OCI-LY7 (cell line): ENCODE measurements around the gene CCDC33. TPM values are rescaled to one million over a fixed set of nuclear protein-coding genes. Genes with fewer than 3 reads are reported as not detected.

Experiments used
- BruUV-seq: library from RNA; stranded (reverse); fragments of 400-500 nt; replicated peaks from 2 replicates; lab custom pipeline; 2021; lab: Mats Ljungman, UMichigan
- CTCF ChIA-PET: fragments of 300-600 bp; sonication (Branson Sonifier 250); formaldehyde crosslinking; loops from one replicate; lab custom pipeline; 2022; ENCODE audit warnings: antibody characterized with exemption; ENCODE audit not compliant: unreplicated experiment; lab: Charles Lee
- POLR2A ChIA-PET: fragments of 300-600 bp; sonication (Branson Sonifier 250); formaldehyde crosslinking; loops from one replicate; lab custom pipeline; 2022; ENCODE audit warnings: antibody characterized with exemption; lab: Charles Lee
- DNase-seq: peaks from one replicate; pipeline ENCODE4 v3.0.0-alpha.2; 2015; ENCODE audit warnings: low spot score
- H2AFZ ChIP-seq: fragments of 200-600 bp; sonication (generic), shearing (Covaris generic); 2 replicates; pipeline ENCODE4 v1.6.1; 2014; ENCODE audit warnings: mild to moderate bottlenecking, antibody characterized with exemption, low read length, moderate library complexity
- H3K27ac ChIP-seq: fragments of 200-600 bp; sonication (generic); 2 replicates; pipeline ENCODE4 v1.5.1; 2014; ENCODE audit warnings: mixed run types, low read depth, mild to moderate bottlenecking, moderate library complexity, low read length, inconsistent platforms; ENCODE audit not compliant: poor library complexity, severe bottlenecking
- H3K36me3 ChIP-seq: fragments of 200-600 bp; sonication (generic); 2 replicates; pipeline ENCODE4 v1.6.1; 2014; ENCODE audit warnings: mild to moderate bottlenecking, antibody characterized with exemption, low read length, moderate library complexity, mixed read lengths; ENCODE audit not compliant: insufficient read depth
- H3K4me1 ChIP-seq: fragments of 200-600 bp; sonication (generic); 2 replicates; pipeline ENCODE4 v1.5.1; 2014; ENCODE audit warnings: mild to moderate bottlenecking, low read length; ENCODE audit not compliant: insufficient read depth, poor library complexity, severe bottlenecking
- H3K4me2 ChIP-seq: fragments of 200-600 bp; sonication (generic); 2 replicates; pipeline ENCODE4 v1.6.1; 2014; ENCODE audit warnings: mild to moderate bottlenecking, low read length
- H3K4me3 ChIP-seq: fragments of 200-600 bp; sonication (generic); 2 replicates; pipeline ENCODE4 v1.5.1; 2014; ENCODE audit warnings: mild to moderate bottlenecking, low read depth, low read length; ENCODE audit not compliant: poor library complexity, severe bottlenecking
- H3K79me2 ChIP-seq: fragments of 200-600 bp; sonication (generic); 2 replicates; pipeline ENCODE4 v1.6.1; 2016; ENCODE audit warnings: low read depth, mild to moderate bottlenecking, low read length, moderate library complexity, mixed read lengths; ENCODE audit not compliant: insufficient read depth
- H3K9me2 ChIP-seq: fragments of 200-600 bp; sonication (generic); 2 replicates; pipeline ENCODE4 v1.6.1; 2016; ENCODE audit warnings: mild to moderate bottlenecking, low read length, mixed read lengths; ENCODE audit not compliant: insufficient read depth
- H3K9me3 ChIP-seq: fragments of 200-600 bp; sonication (generic); 2 replicates; pipeline ENCODE4 v1.6.1; 2014; ENCODE audit warnings: mild to moderate bottlenecking, mixed run types, low read length, mixed read lengths
- H4K20me1 ChIP-seq: fragments of 200-600 bp; sonication (generic); 2 replicates; pipeline ENCODE4 v1.6.1; 2014; ENCODE audit warnings: mild to moderate bottlenecking, antibody characterized with exemption, low read length, moderate library complexity, mixed read lengths; ENCODE audit not compliant: insufficient read depth
- EZH2phosphoT487 ChIP-seq: fragments of 200-600 bp; sonication (generic); IDR thresholded peaks from 2 replicates; pipeline ENCODE4 v1.6.1; 2018; ENCODE audit warnings: low read depth, borderline replicate concordance, mild to moderate bottlenecking, mixed run types, antibody characterized with exemption, low read length, moderate library complexity, mixed read lengths
- intact Hi-C: fragments of 100-400 bp; cut with micrococcal nuclease; formaldehyde crosslinking; loops from one replicate; pipeline ENCODE4 v1.10.0; 2022; ENCODE audit not compliant: unreplicated experiment
- total RNA-seq, 2 experiments: library from RNA; depleted of rRNA in 1 of 2; stranded (reverse); fragments of >200 nt in 1 of 2; shearing (Covaris generic) in 1 of 2; gene quantifications; 2 replicates each; pipeline ENCODE4 v1.2.3, GENCODE V29; 2014 to 2022
- TF ChIP-seq, protein P1 (sequence below): fragments of 200-600 bp; sonication (generic); conservative IDR thresholded peaks from 2 replicates; pipeline ENCODE4 v1.5.1; 2014; ENCODE audit warnings: mild to moderate bottlenecking, antibody characterized with exemption, low read length, moderate library complexity, mixed read lengths

The CCDC33 gene
- total RNA-seq, 2 experiments from 2014 or later: not detected

DNA sequence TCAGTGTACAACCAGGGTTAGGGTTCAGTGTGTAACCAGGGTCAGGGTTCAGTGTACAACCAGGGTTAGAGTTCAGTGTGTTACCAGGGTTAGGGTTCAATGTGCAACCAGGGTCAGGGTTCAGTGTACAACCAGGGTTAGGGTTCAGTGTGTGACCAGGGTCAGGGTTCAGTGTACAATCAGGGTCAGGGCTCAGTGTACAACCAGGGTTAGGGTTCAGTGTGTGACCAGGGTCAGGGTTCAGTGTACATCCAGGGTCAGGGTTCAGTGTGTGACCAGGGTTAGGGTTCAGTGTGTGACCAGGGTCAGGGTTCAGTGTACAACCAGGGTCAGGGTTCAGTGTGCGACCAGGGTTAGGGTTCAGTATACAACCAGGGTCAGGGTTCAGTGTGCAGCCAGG, 98.0 kb downstream of the CCDC33 start:
- Histone ChIP-seq H3K36me3 (no peaks in the 10 kb centered on the region), H2AFZ (no peak overlapping the region), H3K4me1 (no peaks in the 10 kb centered on the region), H3K9me3 (no peaks in the 10 kb centered on the region), H3K9me2 (no peaks in the 10 kb centered on the region), H3K4me3 (no peak overlapping the region), H3K79me2 (no peaks in the 10 kb centered on the region), H3K4me2 (no peak overlapping the region), H3K27ac (no peak overlapping the region), H4K20me1 (no peaks in the 10 kb centered on the region)
- ChIA-PET POLR2A (no interaction called here), CTCF (no interaction called here)
- intact Hi-C loops: no loop called here
- BruUV-seq: no TSS peak
- no peak for TF ChIP-seq EZH2phosphoT487
- TF ChIP-seq, protein P1, sequence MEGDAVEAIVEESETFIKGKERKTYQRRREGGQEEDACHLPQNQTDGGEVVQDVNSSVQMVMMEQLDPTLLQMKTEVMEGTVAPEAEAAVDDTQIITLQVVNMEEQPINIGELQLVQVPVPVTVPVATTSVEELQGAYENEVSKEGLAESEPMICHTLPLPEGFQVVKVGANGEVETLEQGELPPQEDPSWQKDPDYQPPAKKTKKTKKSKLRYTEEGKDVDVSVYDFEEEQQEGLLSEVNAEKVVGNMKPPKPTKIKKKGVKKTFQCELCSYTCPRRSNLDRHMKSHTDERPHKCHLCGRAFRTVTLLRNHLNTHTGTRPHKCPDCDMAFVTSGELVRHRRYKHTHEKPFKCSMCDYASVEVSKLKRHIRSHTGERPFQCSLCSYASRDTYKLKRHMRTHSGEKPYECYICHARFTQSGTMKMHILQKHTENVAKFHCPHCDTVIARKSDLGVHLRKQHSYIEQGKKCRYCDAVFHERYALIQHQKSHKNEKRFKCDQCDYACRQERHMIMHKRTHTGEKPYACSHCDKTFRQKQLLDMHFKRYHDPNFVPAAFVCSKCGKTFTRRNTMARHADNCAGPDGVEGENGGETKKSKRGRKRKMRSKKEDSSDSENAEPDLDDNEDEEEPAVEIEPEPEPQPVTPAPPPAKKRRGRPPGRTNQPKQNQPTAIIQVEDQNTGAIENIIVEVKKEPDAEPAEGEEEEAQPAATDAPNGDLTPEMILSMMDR: no peak
- DNase-seq: no peak

DNA sequence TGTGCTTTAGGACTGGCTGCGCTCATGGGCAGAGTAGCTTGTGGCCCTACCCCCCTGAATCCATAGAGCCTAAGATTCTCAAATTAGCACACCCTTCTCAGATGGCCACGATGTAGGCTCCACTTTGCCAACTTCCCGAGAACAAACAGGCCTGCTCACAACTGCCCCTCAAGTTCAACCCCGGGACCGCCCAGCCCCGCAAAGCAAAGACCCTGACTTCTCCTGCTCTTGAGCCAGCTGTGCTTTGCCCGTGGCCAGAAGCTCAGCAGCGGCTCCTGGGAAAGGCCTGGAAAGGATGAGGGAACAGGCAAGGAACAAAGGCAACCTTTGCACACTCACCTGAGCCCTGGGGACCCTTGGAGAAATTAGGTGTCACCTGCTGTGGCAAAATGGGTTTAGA, 99.3 kb downstream of the CCDC33 start:
- H3K79me2 ChIP-seq: no peaks in the 10 kb centered on the region
- POLR2A ChIA-PET: no interaction called here
- no peaks in the 10 kb centered on the region for H4K20me1 ChIP-seq
- no peaks in the 10 kb centered on the region for H3K9me2 ChIP-seq
- no peak for DNase-seq
- no peak overlapping the region for H2AFZ ChIP-seq
- no peaks in the 10 kb centered on the region for H3K9me3 ChIP-seq
- H3K27ac ChIP-seq: no peak overlapping the region
- no peak overlapping the region for H3K4me3 ChIP-seq
- BruUV-seq: no TSS peak
- H3K36me3 ChIP-seq: no peaks in the 10 kb centered on the region
- H3K4me2 ChIP-seq: no peak overlapping the region
- no peaks in the 10 kb centered on the region for H3K4me1 ChIP-seq
- intact Hi-C loops: no loop called here
- TF ChIP-seq EZH2phosphoT487: no peak
- TF ChIP-seq, protein P1: no peak
- CTCF ChIA-PET: no interaction called here

DNA sequence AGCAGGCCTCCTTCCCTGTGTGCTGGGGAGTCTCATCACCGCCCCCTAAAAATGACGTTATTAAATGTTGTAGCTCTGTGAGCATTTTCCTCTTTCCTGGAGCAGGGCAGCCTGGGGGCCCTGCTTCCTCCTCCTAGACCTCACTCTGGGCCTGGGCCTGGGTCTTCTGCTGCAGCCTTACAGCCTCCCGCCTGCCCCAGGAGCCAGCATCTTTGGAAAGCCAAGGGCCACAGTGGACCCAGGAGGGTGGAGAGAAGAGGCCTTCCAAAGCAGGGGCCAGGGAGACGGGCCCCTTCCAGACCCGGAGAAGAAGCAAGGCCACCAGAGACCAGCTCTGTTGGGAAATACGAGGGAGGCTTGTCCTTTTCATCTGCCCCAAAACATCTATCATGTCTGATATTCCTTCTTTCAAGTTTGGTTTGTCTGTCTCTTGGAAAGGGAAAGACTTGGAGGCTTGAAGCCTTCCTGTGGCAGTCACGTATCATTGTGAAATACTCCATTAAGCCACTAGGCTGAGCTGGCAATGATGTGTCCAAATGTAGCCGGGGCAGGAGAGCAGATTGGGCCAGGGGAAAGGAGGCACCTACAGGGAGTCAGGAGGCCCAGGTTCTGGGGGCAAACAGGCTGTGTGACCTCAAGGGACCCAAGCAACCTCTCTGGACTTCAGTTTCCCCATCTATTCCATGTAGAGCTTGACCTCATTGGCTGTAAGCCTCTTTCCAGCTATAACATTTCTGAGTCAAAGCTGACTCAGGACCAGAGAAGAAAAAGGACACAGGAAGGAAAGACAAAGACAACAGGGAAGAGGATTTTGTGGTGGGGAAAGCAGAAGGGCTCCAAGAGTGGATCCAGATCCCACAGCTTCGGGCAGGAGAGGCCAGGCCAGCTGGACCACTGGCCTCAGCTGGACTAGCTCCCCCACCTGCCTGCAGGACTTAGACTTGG, 100.2 kb downstream of the CCDC33 start:
- ChIA-PET POLR2A (no interaction called here), CTCF (no interaction called here)
- Histone ChIP-seq H3K4me3 (no peak overlapping the region), H3K27ac (no peak overlapping the region), H3K4me1 (no peaks in the 10 kb centered on the region), H3K79me2 (no peaks in the 10 kb centered on the region), H3K4me2 (no peak overlapping the region), H2AFZ (no peak overlapping the region), H3K36me3 (no peaks in the 10 kb centered on the region), H4K20me1 (no peaks in the 10 kb centered on the region), H3K9me3 (no peaks in the 10 kb centered on the region), H3K9me2 (no peaks in the 10 kb centered on the region)
- BruUV-seq: no TSS peak
- TF ChIP-seq EZH2phosphoT487: no peak
- TF ChIP-seq, protein P1: no peak
- DNase-seq: no peak
- intact Hi-C loops: no loop called here
